BE2C (cell line): ENCODE measurements around the gene DRAM1.

ENCODE experiments used
- DNase-seq: peaks from one replicate; pipeline ENCODE4 v3.0.0-alpha.2; 2020
- H3K27me3 ChIP-seq: fragments of 250-450 bp; sonication (Bioruptor Pico); 2 replicates; pipeline ENCODE4 v1.5.1; 2020; ENCODE audit warnings: mild to moderate bottlenecking
- H3K36me3 ChIP-seq: fragments of 250-450 bp; sonication (Bioruptor Pico); 2 replicates; pipeline ENCODE4 v1.5.1; 2020; ENCODE audit warnings: mild to moderate bottlenecking
- H3K4me1 ChIP-seq: fragments of 250-450 bp; sonication (Bioruptor Pico); 2 replicates; pipeline ENCODE4 v1.5.1; 2020
- H3K4me3 ChIP-seq: 2 replicates; pipeline ENCODE4 v1.5.1; 2011; ENCODE audit warnings: low read depth, low read length
- H3K9me3 ChIP-seq: fragments of 250-450 bp; sonication (Bioruptor Pico); 2 replicates; pipeline ENCODE4 v1.5.1; 2020
- CTCF ChIP-seq: IDR thresholded peaks from 2 replicates; pipeline ENCODE4 v1.5.1; 2012; ENCODE audit warnings: mild to moderate bottlenecking, low read depth, low read length

The DRAM1 gene

GRCh38 chr12:101870925-101871324, 6.5 kb upstream of the DRAM1 start:
- Histone ChIP-seq H3K9me3 (no peaks in the 10 kb centered on the region), H3K4me1 (no peaks in the 10 kb centered on the region)

GRCh38 chr12:101875162-101875561, 2.2 kb upstream of the DRAM1 start:
- DNase-seq: no peak
- H3K9me3 ChIP-seq: no peaks in the 10 kb centered on the region
- no peaks in the 10 kb centered on the region for H3K36me3 ChIP-seq
- TF ChIP-seq CTCF: no peak
- H3K27me3 ChIP-seq: peaks cover 13% of the 10 kb centered on the region
- no peaks in the 10 kb centered on the region for H3K4me1 ChIP-seq
- no peak overlapping the region for H3K4me3 ChIP-seq

More at GRCh38 chr12:101870925-101871324, 6.5 kb upstream of the DRAM1 start:
- no peaks in the 10 kb centered on the region for H3K36me3 ChIP-seq
- no peak for TF ChIP-seq CTCF
- DNase-seq: no peak
- H3K27me3 ChIP-seq: no peaks in the 10 kb centered on the region
- no peak overlapping the region for H3K4me3 ChIP-seq

- no peak overlapping the region for H3K4me3 ChIP-seq
- H3K9me3 ChIP-seq: no peaks in the 10 kb centered on the region
- no peak for DNase-seq
- H3K4me1 ChIP-seq: no peaks in the 10 kb centered on the region
- H3K36me3 ChIP-seq: no peaks in the 10 kb centered on the region
- peaks cover 13% of the 10 kb centered on the region for H3K27me3 ChIP-seq
- TF ChIP-seq CTCF: no peak
These were observed 989 bp upstream of the DRAM1 start for GRCh38 chr12:101876322-101876860.

GRCh38 chr12:101877806-101878242, 444 bp downstream of the DRAM1 start:
- TF ChIP-seq CTCF: no peak
- H3K4me3 ChIP-seq: peak overlapping the region; percentile 69
- H3K4me1 ChIP-seq: no peaks in the 10 kb centered on the region
- H3K36me3 ChIP-seq: no peaks in the 10 kb centered on the region
- no peaks in the 10 kb centered on the region for H3K9me3 ChIP-seq
- H3K27me3 ChIP-seq: peaks cover 13% of the 10 kb centered on the region
- DNase-seq: no peak

- H3K36me3 ChIP-seq: no peaks in the 10 kb centered on the region
- H3K27me3 ChIP-seq: peaks cover 13% of the 10 kb centered on the region
- H3K4me1 ChIP-seq: no peaks in the 10 kb centered on the region
- TF ChIP-seq CTCF: no peak
- H3K9me3 ChIP-seq: no peaks in the 10 kb centered on the region
- peak overlapping the region; percentile 69 for H3K4me3 ChIP-seq
- DNase-seq: no peak
These were observed 952 bp downstream of the DRAM1 start for GRCh38 chr12:101878243-101878821.

GRCh38 chr12:101880769-101881168, 3.4 kb downstream of the DRAM1 start:
- no peak for TF ChIP-seq CTCF
- Histone ChIP-seq H3K27me3 (peaks cover 13% of the 10 kb centered on the region), H3K9me3 (no peaks in the 10 kb centered on the region), H3K4me3 (no peak overlapping the region), H3K36me3 (no peaks in the 10 kb centered on the region), H3K4me1 (no peaks in the 10 kb centered on the region)
- no peak for DNase-seq
